CD4-positive, alpha-beta memory T cell (primary cell): ENCODE measurements around the gene RNF138. TPM values are rescaled to one million over a fixed set of nuclear protein-coding genes. Genes with fewer than 3 reads are reported as not detected.

Source experiments
- CTCF ChIA-PET: fragments of 350-600 bp; sonication (Branson Sonifier 250); formaldehyde crosslinking; loops from one replicate; lab custom pipeline; 2021; ENCODE audit warnings: inconsistent platforms; ENCODE audit not compliant: partially characterized antibody; lab: Charles Lee
- POLR2A ChIA-PET: fragments of 350-600 bp; sonication (Branson Sonifier 250); formaldehyde crosslinking; loops from one replicate; lab custom pipeline; 2021; ENCODE audit not compliant: partially characterized antibody; lab: Charles Lee
- DNase-seq, 5 donors: peaks; one replicate each; pipeline versions ENCODE4 v3.0.0 to v3.0.0-alpha.2; 2020 to 2022; ENCODE audit warnings: mixed read lengths in 1 of 5
- H3K27ac ChIP-seq: one replicate; pipeline ENCODE4 v1.7.0; 2013; ENCODE audit warnings: low read depth, low read length
- H3K27me3 ChIP-seq: 2 replicates; pipeline ENCODE4 v1.7.0; 2013; ENCODE audit warnings: mild to moderate bottlenecking, low read length, moderate library complexity; ENCODE audit not compliant: insufficient read depth
- H3K36me3 ChIP-seq: 2 replicates; pipeline ENCODE4 v1.7.0; 2013; ENCODE audit warnings: mild to moderate bottlenecking, low read length, moderate library complexity; ENCODE audit not compliant: insufficient read depth
- H3K4me1 ChIP-seq: 2 replicates; pipeline ENCODE4 v1.7.0; 2013; ENCODE audit warnings: mild to moderate bottlenecking, low read length, moderate library complexity; ENCODE audit not compliant: insufficient read depth
- H3K4me3 ChIP-seq, 2 donors: one replicate each; pipeline ENCODE4 v1.7.0; 2013; ENCODE audit warnings: low read length in 2 of 2, mild to moderate bottlenecking in 1 of 2
- H3K9me3 ChIP-seq, 2 donors: one replicate each; pipeline ENCODE4 v1.7.0; 2013; ENCODE audit warnings: low read length in 2 of 2, control low read depth in 1 of 2; ENCODE audit not compliant: control insufficient read depth in 1 of 2
- H3K27ac Mint-ChIP-seq, 7 donors: one replicate each; pipeline ENCODE4 v1.8.0; 2020 to 2021; ENCODE audit warnings: mixed read lengths in 7 of 7, mild to moderate bottlenecking in 6 of 7, inconsistent platforms in 3 of 7, moderate library complexity in 3 of 7
- H3K27me3 Mint-ChIP-seq, 2 donors: one replicate each; pipeline ENCODE4 v1.8.0; 2020 to 2021; ENCODE audit warnings: mixed read lengths in 2 of 2
- H3K36me3 Mint-ChIP-seq, 2 donors: one replicate each; pipeline ENCODE4 v1.8.0; 2020 to 2021; ENCODE audit warnings: mixed read lengths in 2 of 2, inconsistent platforms in 1 of 2, mild to moderate bottlenecking in 1 of 2
- H3K4me1 Mint-ChIP-seq, 4 donors: one replicate each; pipeline ENCODE4 v1.8.0; 2020 to 2021; ENCODE audit warnings: mixed read lengths in 4 of 4, mild to moderate bottlenecking in 1 of 4
- H3K4me3 Mint-ChIP-seq, 8 donors: one replicate each; pipeline ENCODE4 v1.8.0; 2020 to 2021; ENCODE audit warnings: mixed read lengths in 8 of 8, mild to moderate bottlenecking in 7 of 8, moderate library complexity in 6 of 8, inconsistent platforms in 3 of 8
- H3K9me3 Mint-ChIP-seq, 8 donors: one replicate each; pipeline ENCODE4 v1.8.0; 2020 to 2021; ENCODE audit warnings: mixed read lengths in 8 of 8, mild to moderate bottlenecking in 5 of 8, inconsistent platforms in 3 of 8, moderate library complexity in 1 of 8
- intact Hi-C: fragments of 100-400 bp; cut with micrococcal nuclease; formaldehyde crosslinking; loops from one replicate; pipeline ENCODE4 v1.15.1; 2023
- polyA plus RNA-seq, 2 donors: library from polyadenylated mRNA; unstranded; fragments of 300-500 nt; fragmentation: Illumina TruSeq; gene quantifications; one replicate each; pipeline ENCODE4 v1.2.3, GENCODE V29; 2021
- total RNA-seq, 2 experiments: library from RNA; stranded (reverse); gene quantifications; one replicate each; pipeline ENCODE4 v1.2.3, GENCODE V29; 2021

Gene RNF138
- total and polyA plus RNA-seq, 4 experiments from 2014 or later, result 58.1 to 83.2 (median 68.2) TPM

DNA sequence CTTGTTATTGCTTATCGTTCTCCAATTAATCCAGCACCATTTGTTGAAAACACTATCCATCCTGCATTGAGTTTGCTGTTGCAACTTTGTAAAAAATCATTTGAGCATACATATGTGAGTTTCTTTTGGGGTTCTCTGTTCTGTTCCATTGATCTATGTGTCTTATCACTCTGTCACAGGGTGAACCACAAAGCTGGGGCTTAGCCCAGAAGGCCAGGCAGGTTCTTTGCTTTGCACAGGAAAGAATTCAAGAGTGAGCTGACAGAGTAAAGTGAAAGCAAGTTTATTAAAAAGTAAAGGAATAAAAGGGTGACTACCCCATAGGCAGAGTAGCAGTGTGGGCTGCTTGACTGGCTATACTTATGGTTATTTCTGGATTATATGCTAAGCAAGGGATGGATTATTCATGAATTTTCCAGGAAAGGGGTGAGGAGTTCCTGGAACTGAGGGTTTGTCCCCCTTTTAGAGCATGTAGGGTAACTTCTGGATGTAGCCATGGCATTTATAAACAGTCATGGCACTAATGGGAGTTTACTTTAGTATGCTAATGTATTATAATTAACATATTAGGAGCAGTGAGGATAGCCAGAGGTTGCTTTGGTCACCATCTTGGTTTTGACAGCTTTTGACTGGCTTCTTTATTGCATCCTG, 46.8 kb downstream of the RNF138 start:
- Histone ChIP-seq H3K27ac (no peak overlapping the region), H3K4me1 (peaks cover 6% of the 10 kb centered on the region), H3K9me3 (no peaks in the 10 kb centered on the region), H3K4me3 (no peak overlapping the region), H3K27me3 (no peaks in the 10 kb centered on the region), H3K36me3 (no peaks in the 10 kb centered on the region)
- intact Hi-C loops, result no loop called here
- peaks cover 0 to 1% of the 10 kb centered on the region in 2 donors for H3K36me3 Mint-ChIP-seq
- peaks cover 0 to 3% (median 0%) of the 10 kb centered on the region in 8 donors for H3K9me3 Mint-ChIP-seq
- H3K4me1 Mint-ChIP-seq, result peaks cover 4 to 11% (median 5%) of the 10 kb centered on the region in 4 donors
- H3K27ac Mint-ChIP-seq, result peak overlapping the region in 2 of 7 donors; percentile 25 to 77
- DNase-seq, result no peak
- ChIA-PET CTCF (interaction anchor here (1.1 to 1.5 kb wide), 3 partner anchors 13 to 119 kb away, joined by 3 to 4 read pairs (median 3); partner anchors contain the start of gene RNF125), POLR2A (no interaction called here)
- no peak overlapping the region for H3K4me3 Mint-ChIP-seq
- H3K27me3 Mint-ChIP-seq, result no peaks in the 10 kb centered on the region

- ChIA-PET POLR2A (interaction anchor here (1.2 kb wide), 1 partner anchor 121 kb away, joined by 4 read pairs; no protein-coding TSS in a partner anchor), CTCF (interaction anchor here (0.9 to 1.5 kb wide), 4 partner anchors 12 to 120 kb away, joined by 3 to 4 read pairs (median 3); partner anchors contain the start of gene RNF125)
- Mint-ChIP-seq H3K27me3 (peaks cover 0 to 1% of the 10 kb centered on the region in 2 donors), H3K4me3 (no peak overlapping the region), H3K36me3 (no peaks in the 10 kb centered on the region), H3K9me3 (peaks cover 0 to 2% (median 0%) of the 10 kb centered on the region in 8 donors), H3K27ac (no peak overlapping the region), H3K4me1 (peaks cover 4 to 11% (median 5%) of the 10 kb centered on the region in 4 donors)
- no peaks in the 10 kb centered on the region for H3K36me3 ChIP-seq
- no peaks in the 10 kb centered on the region for H3K9me3 ChIP-seq
- no peaks in the 10 kb centered on the region for H3K27me3 ChIP-seq
- no peak overlapping the region for H3K27ac ChIP-seq
- intact Hi-C loops, result no loop called here
- H3K4me1 ChIP-seq, result peaks cover 6% of the 10 kb centered on the region
- H3K4me3 ChIP-seq, result no peak overlapping the region
- no peak for DNase-seq
Observed at GRCh38 chr18:32139835-32140283, 48.2 kb downstream of the RNF138 start.

DNA sequence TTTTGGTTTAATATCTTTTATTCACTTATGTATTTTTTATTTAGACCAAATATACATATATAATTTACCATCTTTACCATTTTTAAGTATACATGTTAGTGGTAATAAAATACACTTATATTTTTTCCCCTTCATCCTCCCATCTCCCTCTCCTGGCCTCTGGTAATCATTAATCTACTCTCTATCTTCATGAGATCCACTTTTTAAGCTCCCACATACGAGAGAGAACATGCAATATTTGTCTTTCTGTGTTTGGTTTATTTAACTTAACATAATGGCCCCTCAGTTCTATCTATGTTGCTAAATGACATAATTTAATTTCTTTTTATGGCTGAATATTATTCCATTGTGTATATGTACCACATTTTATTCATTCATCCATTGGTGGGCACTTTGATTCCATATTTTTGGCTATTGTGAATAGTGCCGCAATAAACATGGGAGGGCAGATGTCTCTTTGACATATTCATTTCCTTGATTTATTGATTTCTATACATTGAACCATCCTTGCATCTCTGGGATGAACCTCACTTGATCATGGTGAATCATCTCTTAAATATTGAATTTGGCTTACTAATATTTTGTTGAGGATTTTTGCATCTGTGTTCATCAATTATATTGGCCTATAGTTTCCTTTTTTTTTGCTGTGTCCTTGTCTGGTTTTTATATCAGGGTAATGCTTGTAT, 56.7 kb downstream of the RNF138 start:
- no peak overlapping the region for H3K27ac Mint-ChIP-seq
- no peaks in the 10 kb centered on the region for H3K9me3 ChIP-seq
- no peaks in the 10 kb centered on the region for H3K27me3 ChIP-seq
- CTCF ChIA-PET, result interaction anchor here (0.7 to 1.3 kb wide), 2 partner anchors 9 to 404 kb away, joined by 3 read pairs; no protein-coding TSS in a partner anchor
- no peak overlapping the region for H3K27ac ChIP-seq
- H3K4me3 Mint-ChIP-seq, result no peak overlapping the region
- POLR2A ChIA-PET, result no interaction called here
- DNase-seq, result no peak
- H3K4me1 Mint-ChIP-seq, result peaks cover 0 to 3% (median 0%) of the 10 kb centered on the region in 4 donors
- H3K9me3 Mint-ChIP-seq, result peaks cover 0 to 6% (median 0%) of the 10 kb centered on the region in 8 donors
- H3K27me3 Mint-ChIP-seq, result peaks cover 0 to 1% of the 10 kb centered on the region in 2 donors
- no peaks in the 10 kb centered on the region for H3K4me1 ChIP-seq
- H3K36me3 ChIP-seq, result no peaks in the 10 kb centered on the region
- no peaks in the 10 kb centered on the region for H3K36me3 Mint-ChIP-seq
- no peak overlapping the region for H3K4me3 ChIP-seq
- intact Hi-C loops, result no loop called here

- Mint-ChIP-seq H3K27ac (peak overlapping the region in 1 of 7 donors; percentile 12), H3K36me3 (no peaks in the 10 kb centered on the region), H3K4me1 (peaks cover 1 to 4% (median 1%) of the 10 kb centered on the region in 4 donors), H3K4me3 (no peak overlapping the region), H3K9me3 (peaks cover 0 to 6% (median 0%) of the 10 kb centered on the region in 8 donors), H3K27me3 (peaks cover 1 to 2% of the 10 kb centered on the region in 2 donors)
- no peaks in the 10 kb centered on the region for H3K27me3 ChIP-seq
- no peak overlapping the region for H3K27ac ChIP-seq
- intact Hi-C loops, result no loop called here
- no peaks in the 10 kb centered on the region for H3K9me3 ChIP-seq
- ChIA-PET CTCF (interaction anchor here (0.7 to 1.3 kb wide), 4 partner anchors 137 to 402 kb away, joined by 3 to 5 read pairs (median 4); no protein-coding TSS in a partner anchor), POLR2A (no interaction called here)
- no peak for DNase-seq
- no peaks in the 10 kb centered on the region for H3K36me3 ChIP-seq
- no peak overlapping the region for H3K4me3 ChIP-seq
- peaks cover 1% of the 10 kb centered on the region for H3K4me1 ChIP-seq
Observed at GRCh38 chr18:32152705-32153448, 61.2 kb downstream of the RNF138 start.

DNA sequence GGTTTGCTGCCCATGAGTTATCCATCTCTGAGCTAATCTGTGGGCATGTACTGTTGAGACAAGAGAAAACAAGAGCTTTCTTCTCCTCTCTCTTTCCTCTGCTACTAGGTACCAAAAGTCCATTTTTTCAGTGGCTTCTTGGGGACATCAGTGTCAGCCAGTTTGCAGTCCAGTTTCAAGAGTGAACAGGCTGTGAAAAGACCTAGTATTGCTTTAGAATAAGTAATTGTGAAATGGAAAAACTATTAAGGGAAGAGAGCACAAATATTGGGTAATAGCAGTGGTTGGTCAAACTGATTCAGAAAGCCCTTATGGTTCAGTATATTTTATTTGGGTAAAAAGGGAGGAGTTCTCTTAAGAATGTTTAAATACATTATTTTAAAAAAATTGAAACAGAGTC, 65.2 kb downstream of the RNF138 start:
- no peaks in the 10 kb centered on the region for H3K9me3 ChIP-seq
- no peak overlapping the region for H3K4me3 Mint-ChIP-seq
- intact Hi-C loops, result no loop called here
- no peaks in the 10 kb centered on the region for H3K36me3 Mint-ChIP-seq
- H3K27me3 Mint-ChIP-seq, result peaks cover 4% of the 10 kb centered on the region in 2 donors
- DNase-seq, result no peak
- H3K27me3 ChIP-seq, result no peaks in the 10 kb centered on the region
- POLR2A ChIA-PET, result no interaction called here
- no peak overlapping the region for H3K27ac ChIP-seq
- CTCF ChIA-PET, result interaction anchor here (1.2 to 9.5 kb wide), 5 partner anchors 10 to 600 kb away, joined by 3 to 216 read pairs (median 7); no protein-coding TSS in a partner anchor
- peaks cover 0 to 1% (median 0%) of the 10 kb centered on the region in 8 donors for H3K9me3 Mint-ChIP-seq
- H3K4me1 ChIP-seq, result peaks cover 10% of the 10 kb centered on the region
- peaks cover 4 to 7% (median 5%) of the 10 kb centered on the region in 4 donors for H3K4me1 Mint-ChIP-seq
- no peaks in the 10 kb centered on the region for H3K36me3 ChIP-seq
- H3K4me3 ChIP-seq, result no peak overlapping the region
- H3K27ac Mint-ChIP-seq, result no peak overlapping the region

DNA sequence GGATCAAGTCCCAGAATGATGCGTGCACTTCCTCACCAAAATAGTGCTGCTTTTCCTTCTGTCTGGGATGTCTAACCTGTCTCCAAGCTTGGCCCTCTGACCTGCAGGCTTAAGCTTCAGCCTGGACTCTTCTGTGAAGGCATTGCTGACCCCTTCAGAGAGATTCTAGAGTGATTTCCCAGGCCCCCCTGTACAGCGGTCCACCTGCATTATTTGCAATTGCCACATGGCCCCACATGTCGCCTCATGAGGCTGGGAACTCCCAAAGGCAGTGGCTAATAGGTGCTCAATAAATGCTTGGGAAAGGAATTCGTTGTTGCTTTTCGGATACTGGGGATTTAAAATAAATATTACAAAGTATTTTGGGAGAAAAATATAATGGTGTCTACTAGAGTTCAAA, 65.9 kb downstream of the RNF138 start:
- ChIA-PET CTCF (interaction anchor here (0.5 to 9.5 kb wide), 24 partner anchors 9 to 601 kb away, joined by 3 to 216 read pairs (median 3); partner anchors contain the start of gene GAREM1), POLR2A (interaction anchor here (1.0 to 1.1 kb wide), 2 partner anchors 392 to 395 kb away, joined by 3 to 5 read pairs; no protein-coding TSS in a partner anchor)
- intact Hi-C loops, result no loop called here
- no peaks in the 10 kb centered on the region for H3K9me3 ChIP-seq
- Mint-ChIP-seq H3K9me3 (peaks cover 0 to 1% (median 0%) of the 10 kb centered on the region in 8 donors), H3K27me3 (peaks cover 4% of the 10 kb centered on the region in 2 donors), H3K27ac (no peak overlapping the region), H3K4me1 (peaks cover 4 to 7% (median 5%) of the 10 kb centered on the region in 4 donors), H3K4me3 (peak overlapping the region in 4 of 8 donors; percentile 73 to 87 (median 81)), H3K36me3 (no peaks in the 10 kb centered on the region)
- no peak overlapping the region for H3K4me3 ChIP-seq
- no peak for DNase-seq
- H3K36me3 ChIP-seq, result no peaks in the 10 kb centered on the region
- no peaks in the 10 kb centered on the region for H3K27me3 ChIP-seq
- no peak overlapping the region for H3K27ac ChIP-seq
- H3K4me1 ChIP-seq, result peaks cover 10% of the 10 kb centered on the region
